Liver (tissue), 9 donors: ENCODE results near the gene ETDA. TPM values are rescaled to one million over a fixed set of nuclear protein-coding genes. Genes with fewer than 3 reads are reported as not detected.
"Not testable (repeated sequence)": the region's sequence is repeated elsewhere in the genome, so short reads cannot be mapped to it uniquely, and the experiment has no call there.

ENCODE experiments used
- DNase-seq: peaks from one replicate; pipeline ENCODE4 v3.0.0-alpha.2; 2017; ENCODE audit warnings: low spot score
- H3K27ac ChIP-seq, 2 donors: one replicate each; pipeline ENCODE4 v1.7.0; 2013; ENCODE audit warnings: inconsistent platforms in 2 of 2, low read length in 2 of 2, control low read depth in 1 of 2, low read depth in 1 of 2, mild to moderate bottlenecking in 1 of 2
- H3K27me3 ChIP-seq, 4 donors: one replicate each; pipeline versions ENCODE4 v1.6.1 to v1.7.0; 2013; ENCODE audit warnings: low read length in 3 of 4, inconsistent platforms in 1 of 4, mild to moderate bottlenecking in 1 of 4, moderate library complexity in 1 of 4; ENCODE audit not compliant: control insufficient read depth in 4 of 4, insufficient read depth in 4 of 4
- H3K36me3 ChIP-seq, 4 donors: one replicate each; pipeline versions ENCODE4 v1.6.1 to v1.7.0; 2013; ENCODE audit warnings: low read length in 3 of 4, mild to moderate bottlenecking in 3 of 4, low read depth in 1 of 4, moderate library complexity in 1 of 4; ENCODE audit not compliant: control insufficient read depth in 4 of 4, insufficient read depth in 3 of 4
- H3K4me1 ChIP-seq, 4 donors: one replicate each; pipeline versions ENCODE4 v1.6.1 to v1.7.0; 2013; ENCODE audit warnings: low read length in 3 of 4, mild to moderate bottlenecking in 3 of 4, moderate library complexity in 1 of 4; ENCODE audit not compliant: control insufficient read depth in 4 of 4, insufficient read depth in 4 of 4
- H3K4me3 ChIP-seq, 3 donors: one replicate each; pipeline versions ENCODE4 v1.6.1 to v1.7.0; 2013; ENCODE audit warnings: low read length in 3 of 3, control low read depth in 1 of 3, low read depth in 1 of 3, mild to moderate bottlenecking in 1 of 3
- H3K9ac ChIP-seq, 2 donors: one replicate each; pipeline ENCODE4 v1.7.0; 2013; ENCODE audit warnings: low read length in 2 of 2, mild to moderate bottlenecking in 2 of 2, moderate library complexity in 2 of 2, control low read depth in 1 of 2, low read depth in 1 of 2
- H3K9me3 ChIP-seq, 4 donors: one replicate each; pipeline versions ENCODE4 v1.6.1 to v1.7.0; 2013; ENCODE audit warnings: low read length in 3 of 4; ENCODE audit not compliant: control insufficient read depth in 4 of 4
- JUND ChIP-seq, 2 donors: IDR thresholded peaks; 2 replicates each; pipeline ENCODE4 v1.6.1; 2016; ENCODE audit warnings: antibody characterized with exemption in 2 of 2
- RAD21 ChIP-seq, 2 donors: IDR thresholded peaks; 2 replicates each; pipeline ENCODE4 v1.6.1; 2016; ENCODE audit warnings: antibody characterized with exemption in 2 of 2, mild to moderate bottlenecking in 2 of 2
- RXRA ChIP-seq, 2 donors: IDR thresholded peaks; 2 replicates each; pipeline ENCODE4 v1.6.1; 2017 to 2018; ENCODE audit warnings: antibody characterized with exemption in 2 of 2, mild to moderate bottlenecking in 1 of 2
- TAF1 ChIP-seq: conservative IDR thresholded peaks from 2 replicates; pipeline ENCODE4 v1.6.1; 2016; ENCODE audit warnings: antibody characterized with exemption, mild to moderate bottlenecking
- YY1 ChIP-seq: IDR thresholded peaks from 2 replicates; pipeline ENCODE4 v1.6.1; 2016; ENCODE audit warnings: antibody characterized with exemption, mild to moderate bottlenecking
- WGBS: extraction: QIAGEN DNeasy Blood & Tissue Kit; methylation state at CpG from one replicate; pipeline ENCODE4 v1.1.7; 2013; 5-methylcytosine and 5-hydroxymethylcytosine counted together
- polyA plus RNA-seq, 2 donors: library from polyadenylated mRNA; stranded (reverse) in 1 of 2; unstranded in 1 of 2; fragments of 200-250 nt in 1 of 2; fragments of >200 nt in 1 of 2; fragmentation: Nextera tagmentation in 1 of 2; extraction: Ambion mirVana in 1 of 2; gene quantifications; one replicate each; pipeline versions ENCODE4 v1.2.1 to v1.2.3, GENCODE V29; 2013 to 2015
- total RNA-seq, 2 donors: library from RNA; depleted of rRNA; stranded (reverse); fragments of >200 nt; gene quantifications; one replicate each; pipeline ENCODE4 v1.2.3, GENCODE V29; 2014
- TF ChIP-seq, protein P1 (sequence below): fragments of 150-350 bp; IDR thresholded peaks from 2 replicates; pipeline ENCODE4 v1.5.1; 2017; ENCODE audit warnings: improper control_type of control experiment, low read depth, low read length; ENCODE audit not compliant: missing input control
- TF ChIP-seq, protein P2 (sequence below): IDR thresholded peaks from 2 replicates; pipeline ENCODE4 v1.6.1; 2016; ENCODE audit warnings: antibody characterized with exemption, mild to moderate bottlenecking
- donor health status: healthy.
- donor health status: healthy.
- donor health status: healthy.
- donor health status: healthy.
- donor health status: healthy.

The ETDA gene
- total RNA-seq (not detected), polyA plus RNA-seq (not detected)

- not testable (repeated sequence) for H3K9ac ChIP-seq, H3K27ac ChIP-seq, H3K36me3 ChIP-seq, H3K4me3 ChIP-seq, H3K27me3 ChIP-seq, H3K4me1 ChIP-seq, DNase-seq, H3K9me3 ChIP-seq
- no CpG with 5 or more reads among the region's 1 CpG for WGBS
These were observed at the start of gene ETDA for GRCh38 chrX:135252011-135252518. Gene ETDA, plus strand, starts transcription at chrX:135252061. Its CDS starts 1,216 bp downstream, at chrX:135253277.

DNA sequence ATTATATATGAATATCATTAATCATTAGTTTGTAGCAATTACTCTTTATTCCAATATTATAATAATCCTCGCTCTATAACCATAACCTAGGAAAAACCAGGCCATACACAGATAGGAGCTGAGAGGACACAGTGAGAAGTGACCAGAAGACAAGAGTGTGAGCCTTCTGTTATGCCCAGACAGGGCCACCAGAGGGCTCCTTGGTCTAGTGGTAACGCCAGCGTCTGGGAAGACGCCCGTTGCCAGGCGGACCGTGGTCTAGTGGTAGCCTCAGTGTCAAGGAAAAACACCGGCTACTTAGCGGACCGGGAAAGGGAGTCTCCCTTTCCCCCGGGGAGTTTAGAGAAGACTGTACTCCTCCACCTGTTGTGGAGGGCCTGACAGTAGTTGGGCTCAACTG, 45.4 kb upstream of the ETDA start:
- H3K4me3 ChIP-seq, H3K9me3 ChIP-seq, H3K27me3 ChIP-seq, DNase-seq, H3K4me1 ChIP-seq, H3K36me3 ChIP-seq, H3K27ac ChIP-seq, H3K9ac ChIP-seq: not testable (repeated sequence)
- WGBS, result 28% methylated on average over 11 of the region's 11 CpGs
- peak; percentile 56 to 66 for TF ChIP-seq RAD21 (IDR thresholded peaks at IDR 0.05)
- TF ChIP-seq, protein P1, sequence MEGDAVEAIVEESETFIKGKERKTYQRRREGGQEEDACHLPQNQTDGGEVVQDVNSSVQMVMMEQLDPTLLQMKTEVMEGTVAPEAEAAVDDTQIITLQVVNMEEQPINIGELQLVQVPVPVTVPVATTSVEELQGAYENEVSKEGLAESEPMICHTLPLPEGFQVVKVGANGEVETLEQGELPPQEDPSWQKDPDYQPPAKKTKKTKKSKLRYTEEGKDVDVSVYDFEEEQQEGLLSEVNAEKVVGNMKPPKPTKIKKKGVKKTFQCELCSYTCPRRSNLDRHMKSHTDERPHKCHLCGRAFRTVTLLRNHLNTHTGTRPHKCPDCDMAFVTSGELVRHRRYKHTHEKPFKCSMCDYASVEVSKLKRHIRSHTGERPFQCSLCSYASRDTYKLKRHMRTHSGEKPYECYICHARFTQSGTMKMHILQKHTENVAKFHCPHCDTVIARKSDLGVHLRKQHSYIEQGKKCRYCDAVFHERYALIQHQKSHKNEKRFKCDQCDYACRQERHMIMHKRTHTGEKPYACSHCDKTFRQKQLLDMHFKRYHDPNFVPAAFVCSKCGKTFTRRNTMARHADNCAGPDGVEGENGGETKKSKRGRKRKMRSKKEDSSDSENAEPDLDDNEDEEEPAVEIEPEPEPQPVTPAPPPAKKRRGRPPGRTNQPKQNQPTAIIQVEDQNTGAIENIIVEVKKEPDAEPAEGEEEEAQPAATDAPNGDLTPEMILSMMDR, result peak; percentile 13

DNA sequence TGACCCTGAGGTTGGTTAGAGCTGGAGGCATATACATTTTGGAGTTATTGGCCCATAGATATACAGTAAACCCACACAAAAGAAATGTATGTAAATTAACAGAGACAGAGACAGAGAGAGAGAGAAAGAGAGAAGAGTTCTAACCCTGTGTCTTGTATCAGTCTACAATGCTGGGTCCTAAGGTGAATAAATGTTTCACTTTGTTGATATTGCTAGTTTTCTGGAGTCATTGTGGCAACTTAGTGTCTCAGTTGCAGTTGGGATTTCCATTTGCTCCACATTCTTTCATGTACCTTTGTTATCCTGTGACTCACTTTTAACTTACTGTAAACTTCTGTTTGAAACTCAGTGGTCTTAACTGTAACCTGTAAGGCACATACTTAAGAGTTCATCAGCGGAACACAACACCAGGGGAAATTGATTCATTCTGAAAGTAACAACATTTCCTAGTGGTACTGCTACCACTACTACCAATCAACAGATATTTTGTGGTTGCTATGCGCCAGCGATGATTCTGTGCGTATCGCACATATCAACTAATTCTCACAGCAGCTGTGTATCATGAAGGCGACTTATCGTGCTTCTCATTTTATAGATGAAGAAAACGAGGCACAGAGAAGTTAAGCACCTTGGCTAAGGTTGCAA, 38.5 kb upstream of the ETDA start:
- WGBS, result 87% methylated on average over 8 of the region's 8 CpGs
- H3K9ac ChIP-seq, result no peak overlapping the region

GRCh38 chrX:135245989-135246388, 5.9 kb upstream of the ETDA start:
- WGBS, result no CpG with 5 or more reads among the region's 6 CpGs
- not testable (repeated sequence) for H3K4me3 ChIP-seq, H3K9ac ChIP-seq, H3K36me3 ChIP-seq, H3K4me1 ChIP-seq, H3K27ac ChIP-seq, H3K27me3 ChIP-seq, H3K9me3 ChIP-seq, DNase-seq

More for the DNA sequence above, 38.5 kb upstream of the ETDA start:
- Histone ChIP-seq H3K27me3 (no peaks in the 10 kb centered on the region), H3K9me3 (no peaks in the 10 kb centered on the region), H3K4me1 (no peaks in the 10 kb centered on the region), H3K36me3 (no peaks in the 10 kb centered on the region), H3K27ac (no peak overlapping the region), H3K4me3 (no peak overlapping the region)
- DNase-seq, result no peak
- TF ChIP-seq RXRA (IDR thresholded peaks at IDR 0.05) (no peak), JUND (IDR thresholded peaks at IDR 0.05) (no peak), TAF1 (no peak), YY1 (no peak)
- TF ChIP-seq, protein P2, sequence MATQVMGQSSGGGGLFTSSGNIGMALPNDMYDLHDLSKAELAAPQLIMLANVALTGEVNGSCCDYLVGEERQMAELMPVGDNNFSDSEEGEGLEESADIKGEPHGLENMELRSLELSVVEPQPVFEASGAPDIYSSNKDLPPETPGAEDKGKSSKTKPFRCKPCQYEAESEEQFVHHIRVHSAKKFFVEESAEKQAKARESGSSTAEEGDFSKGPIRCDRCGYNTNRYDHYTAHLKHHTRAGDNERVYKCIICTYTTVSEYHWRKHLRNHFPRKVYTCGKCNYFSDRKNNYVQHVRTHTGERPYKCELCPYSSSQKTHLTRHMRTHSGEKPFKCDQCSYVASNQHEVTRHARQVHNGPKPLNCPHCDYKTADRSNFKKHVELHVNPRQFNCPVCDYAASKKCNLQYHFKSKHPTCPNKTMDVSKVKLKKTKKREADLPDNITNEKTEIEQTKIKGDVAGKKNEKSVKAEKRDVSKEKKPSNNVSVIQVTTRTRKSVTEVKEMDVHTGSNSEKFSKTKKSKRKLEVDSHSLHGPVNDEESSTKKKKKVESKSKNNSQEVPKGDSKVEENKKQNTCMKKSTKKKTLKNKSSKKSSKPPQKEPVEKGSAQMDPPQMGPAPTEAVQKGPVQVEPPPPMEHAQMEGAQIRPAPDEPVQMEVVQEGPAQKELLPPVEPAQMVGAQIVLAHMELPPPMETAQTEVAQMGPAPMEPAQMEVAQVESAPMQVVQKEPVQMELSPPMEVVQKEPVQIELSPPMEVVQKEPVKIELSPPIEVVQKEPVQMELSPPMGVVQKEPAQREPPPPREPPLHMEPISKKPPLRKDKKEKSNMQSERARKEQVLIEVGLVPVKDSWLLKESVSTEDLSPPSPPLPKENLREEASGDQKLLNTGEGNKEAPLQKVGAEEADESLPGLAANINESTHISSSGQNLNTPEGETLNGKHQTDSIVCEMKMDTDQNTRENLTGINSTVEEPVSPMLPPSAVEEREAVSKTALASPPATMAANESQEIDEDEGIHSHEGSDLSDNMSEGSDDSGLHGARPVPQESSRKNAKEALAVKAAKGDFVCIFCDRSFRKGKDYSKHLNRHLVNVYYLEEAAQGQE, result no peak

- not testable (repeated sequence) for H3K4me1 ChIP-seq, H3K9me3 ChIP-seq, H3K36me3 ChIP-seq, H3K27me3 ChIP-seq, H3K9ac ChIP-seq, H3K4me3 ChIP-seq, DNase-seq, H3K27ac ChIP-seq
- 90% methylated on average over 6 of the region's 8 CpGs for WGBS
These were observed 4.3 kb downstream of the ETDA start for GRCh38 chrX:135256087-135256684.
